HG03439 (cell line): Measurements from ENCODE around the gene XRCC6.
A peak's percentile ranks its signal among the peaks of the same experiment; 100 is the strongest.
"Not testable (repeated sequence)": the region's sequence is repeated elsewhere in the genome, so short reads cannot be mapped to it uniquely, and the experiment has no call there.

ENCODE experiments used
- ATAC-seq: cut with Tn5 transposase; IDR thresholded peaks from one replicate; pipeline ENCODE4 v1.9.1; 2021; ENCODE audit warnings: mild to moderate bottlenecking, moderate library complexity; ENCODE audit not compliant: unreplicated experiment

Gene XRCC6

DNA sequence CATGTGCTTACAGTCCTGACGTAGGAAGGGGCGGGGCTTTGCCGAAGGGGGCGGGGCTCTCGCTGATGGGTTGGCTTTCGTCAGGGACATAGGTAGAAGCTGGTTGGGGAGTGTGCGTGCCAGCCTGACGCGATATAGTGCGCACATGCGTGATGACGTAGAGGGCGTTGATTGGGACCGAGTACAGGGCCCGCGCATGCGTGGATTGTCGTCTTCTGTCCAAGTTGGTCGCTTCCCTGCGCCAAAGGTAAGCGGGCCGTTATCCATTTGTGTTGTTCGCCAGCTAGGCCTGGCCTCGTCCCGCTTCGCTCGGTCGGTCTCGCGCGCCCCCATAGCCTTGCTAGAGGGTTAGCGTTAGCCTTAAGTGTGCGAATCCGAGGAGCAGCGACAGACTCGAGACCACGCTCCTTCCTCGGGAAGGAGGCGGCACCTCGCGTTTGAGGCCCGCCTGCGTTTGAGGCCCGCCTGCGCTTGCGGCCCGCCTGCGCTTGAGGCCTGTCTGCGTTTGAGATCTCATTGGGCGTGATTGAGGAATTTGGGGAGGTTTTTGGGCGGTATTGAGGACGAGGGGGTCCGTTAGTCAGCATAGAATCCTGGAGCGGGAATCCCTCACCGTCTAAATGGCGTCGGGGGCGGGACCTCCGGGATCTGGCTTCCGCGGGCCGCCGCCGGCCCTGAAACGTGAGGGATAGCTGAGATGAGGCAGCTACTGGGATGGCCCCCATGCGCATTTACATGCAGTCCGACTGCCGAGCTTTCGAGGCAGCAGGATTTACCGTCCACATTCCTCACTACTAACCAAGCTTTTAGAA, at the start of gene XRCC6:
XRCC6 (plus strand) TSS at position 197 of the 812 bp plus-strand sequence. CDS start 710 bp downstream, outside the sequence.
- peak; percentile 80 for ATAC-seq

DNA sequence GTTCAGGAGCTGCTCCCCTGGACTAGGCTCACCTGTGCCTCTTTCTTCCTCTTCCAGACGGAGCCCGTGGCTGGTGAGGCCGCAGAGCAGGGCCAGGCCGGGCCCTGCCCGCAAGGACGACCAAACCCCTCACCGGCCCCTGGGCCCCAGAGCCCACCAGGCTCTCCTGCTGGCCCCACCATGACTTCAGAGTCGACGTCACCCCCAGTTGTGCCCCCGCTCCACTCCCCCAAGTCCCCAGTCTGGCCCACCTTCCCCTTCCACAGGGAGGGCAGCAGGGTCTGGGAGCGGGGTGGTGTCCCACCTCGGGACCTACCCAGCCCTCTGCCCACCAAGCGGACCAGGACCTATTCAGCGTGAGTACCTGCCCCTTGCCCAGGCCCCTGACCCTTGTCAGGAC, 49.3 kb upstream of the XRCC6 start:
- no peak for ATAC-seq

- not testable (repeated sequence) for ATAC-seq
Observed at GRCh38 chr22:41572305-41572704, 48.8 kb upstream of the XRCC6 start.

GRCh38 chr22:41573677-41574076, 47.4 kb upstream of the XRCC6 start:
- no peak for ATAC-seq

DNA sequence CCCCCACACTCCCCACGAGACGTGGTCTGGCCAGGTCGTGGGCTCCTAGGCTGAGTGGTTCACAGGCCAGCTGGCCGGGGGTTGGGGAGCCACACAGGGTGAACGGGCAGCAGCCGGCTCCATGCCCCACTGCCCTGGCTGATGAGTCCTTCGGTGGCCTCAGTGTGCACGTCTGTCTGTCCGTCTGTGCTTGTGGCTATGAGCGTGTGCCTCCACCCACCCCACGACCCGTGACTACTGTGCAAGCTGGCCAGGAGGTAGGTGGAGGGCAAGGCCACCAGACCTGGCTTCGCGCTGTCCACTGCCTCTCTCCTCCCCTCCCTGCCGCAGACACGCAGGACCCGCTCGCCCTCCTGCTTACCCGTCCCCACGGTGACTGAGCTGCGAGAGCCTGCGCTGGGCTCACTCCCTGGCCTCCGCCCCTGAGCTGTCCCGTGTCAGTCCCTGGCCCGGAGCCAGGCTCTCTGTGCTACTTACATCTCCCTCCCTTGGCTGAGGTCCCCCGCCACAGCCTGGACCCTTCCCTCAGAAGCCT, 46.2 kb upstream of the XRCC6 start:
- no peak for ATAC-seq

- ATAC-seq, result no peak
Observed at GRCh38 chr22:41575533-41575932, 45.6 kb upstream of the XRCC6 start.

DNA sequence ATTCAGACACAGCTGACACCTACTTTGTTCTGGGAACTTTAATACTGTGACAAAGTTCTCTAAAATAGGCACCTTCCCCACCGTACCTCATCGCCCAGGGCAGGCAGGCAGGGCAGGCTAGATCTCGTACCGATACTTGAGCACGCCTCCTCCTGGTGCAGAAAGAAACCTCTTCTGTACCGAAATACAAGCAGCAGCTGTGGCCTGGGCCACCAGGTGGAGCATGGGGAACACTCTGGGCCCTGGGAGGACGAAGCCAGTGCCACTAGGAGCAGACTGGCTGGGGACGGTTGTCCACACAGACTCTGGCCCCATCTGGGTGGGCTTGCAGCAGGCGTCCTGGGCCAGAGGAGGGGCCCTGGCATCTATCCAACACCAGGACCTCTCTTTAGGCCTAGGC, 44.2 kb upstream of the XRCC6 start:
- ATAC-seq, result no peak

GRCh38 chr22:41578114-41578513, 43.0 kb upstream of the XRCC6 start:
- ATAC-seq, result no peak

- ATAC-seq, result no peak
Observed at GRCh38 chr22:41578818-41579217, 42.3 kb upstream of the XRCC6 start.

DNA sequence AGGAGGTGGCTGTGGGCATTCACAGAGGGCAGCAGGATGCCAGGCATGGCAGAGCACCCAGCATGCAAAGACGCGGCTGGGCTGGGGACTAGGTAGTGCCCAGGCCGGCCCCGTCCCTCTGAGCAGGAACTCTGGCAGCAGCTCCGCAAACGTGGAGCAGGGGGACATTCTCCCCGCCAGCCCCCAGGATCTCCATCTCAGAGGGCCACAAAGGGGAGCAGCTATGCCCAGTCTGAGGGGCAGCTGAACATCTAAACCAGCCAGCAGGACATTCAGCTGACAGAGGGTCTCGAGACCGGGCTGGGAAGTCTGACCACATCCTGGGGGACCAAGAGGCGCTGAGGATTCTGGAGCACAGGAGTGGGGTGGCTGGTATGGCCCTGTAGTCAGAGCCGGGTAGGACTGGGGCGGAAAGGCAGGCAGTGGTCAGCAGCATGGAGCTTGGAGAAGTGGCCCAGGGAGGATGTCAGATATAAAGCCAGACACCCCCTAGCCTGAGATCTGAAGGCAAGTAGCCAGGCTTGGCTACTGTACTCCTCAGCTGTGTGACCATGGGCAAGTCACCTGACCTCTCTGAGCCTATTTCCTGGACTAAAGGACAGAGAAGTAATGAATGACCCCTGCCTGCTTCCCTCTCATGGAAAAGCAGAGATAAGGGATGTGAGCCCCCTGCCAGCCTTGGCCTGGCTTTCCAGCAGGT, 41.6 kb upstream of the XRCC6 start:
- no peak for ATAC-seq

DNA sequence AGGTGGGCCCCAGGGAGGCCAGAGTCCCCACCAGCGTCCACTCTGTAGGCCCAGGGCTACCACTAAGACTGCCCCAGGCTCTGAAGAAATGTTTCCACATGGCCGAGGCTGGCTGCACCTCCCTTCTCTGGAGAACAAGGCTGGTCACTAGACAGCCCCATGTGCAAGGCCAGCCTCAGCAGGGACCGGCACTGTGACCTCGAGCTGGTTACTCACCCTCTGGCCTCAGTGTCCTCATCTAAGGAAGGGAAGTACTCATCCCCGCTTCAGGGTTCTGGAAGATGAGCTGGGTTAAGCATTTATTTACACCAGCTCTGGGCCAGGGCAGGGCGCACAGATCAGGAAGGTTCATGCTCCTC, 41.1 kb upstream of the XRCC6 start:
- ATAC-seq, result no peak

- ATAC-seq, result no peak
Observed at GRCh38 chr22:41582694-41583093, 38.4 kb upstream of the XRCC6 start.

DNA sequence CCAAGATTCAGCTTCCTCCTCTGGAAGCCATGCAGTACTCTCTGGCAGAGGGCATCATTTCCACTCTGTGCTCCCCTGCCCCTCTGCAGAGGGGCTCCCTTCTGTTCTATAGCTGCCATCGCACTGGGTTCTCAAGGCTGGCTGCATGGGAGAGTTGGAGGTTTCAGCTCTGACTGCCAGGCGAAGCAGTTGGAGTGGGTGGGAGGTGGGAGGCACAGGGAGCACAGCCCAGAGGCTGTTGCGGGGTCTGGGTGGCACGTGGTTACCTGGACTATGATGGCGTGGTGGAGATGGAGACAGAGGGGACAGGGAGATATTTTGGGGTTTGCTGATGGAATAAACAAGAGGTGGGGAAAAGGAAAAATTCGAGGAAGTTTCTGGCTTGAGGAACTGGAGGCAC, 36.2 kb upstream of the XRCC6 start:
- ATAC-seq, result no peak

DNA sequence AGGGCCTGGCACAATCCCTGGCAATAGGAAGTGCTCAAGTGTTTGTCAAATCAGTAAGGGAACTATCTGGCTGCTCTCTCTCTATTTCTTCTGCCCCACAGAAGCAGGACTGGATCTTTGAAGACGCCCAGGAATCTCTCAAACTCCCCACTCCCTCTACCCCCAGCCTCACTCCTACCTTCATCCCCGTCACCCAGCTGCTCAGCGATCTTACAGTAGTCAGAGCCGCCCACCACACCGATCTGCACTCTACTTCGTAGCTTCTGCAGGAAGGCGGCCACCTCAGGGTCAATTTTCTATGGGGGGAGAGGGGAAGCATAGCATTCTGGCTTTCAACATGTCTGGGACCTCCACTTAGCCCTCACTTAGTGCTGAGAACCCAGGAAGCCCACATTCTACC, 35.2 kb upstream of the XRCC6 start:
- ATAC-seq, result no peak

DNA sequence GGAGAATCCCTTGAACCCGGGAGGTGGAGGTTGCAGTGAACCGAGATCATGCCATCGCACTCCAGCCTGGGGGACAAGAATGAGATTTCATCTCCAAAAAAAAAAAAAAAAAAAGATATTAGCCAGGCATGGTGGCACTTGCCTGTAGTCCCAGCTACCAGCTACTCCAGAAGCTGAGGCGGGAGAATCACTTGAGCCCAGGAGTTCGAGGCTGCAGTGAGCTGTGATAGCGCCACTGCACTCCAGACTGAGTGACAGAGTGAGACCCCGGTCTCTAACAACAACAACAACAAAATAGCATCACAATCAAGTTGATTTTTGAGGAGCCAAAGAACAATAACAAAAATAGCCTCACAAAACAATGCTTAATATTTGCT, 33.8 kb upstream of the XRCC6 start:
- no peak for ATAC-seq

- peak; percentile 90 for ATAC-seq
Observed at GRCh38 chr22:41589391-41590241, 31.5 kb upstream of the XRCC6 start, which contains the start of gene PMM1. Gene PMM1, minus strand, starts transcription at chr22:41589840. Its CDS starts 35 bp downstream, at chr22:41589805.

GRCh38 chr22:41593336-41593960, 27.6 kb upstream of the XRCC6 start:
- not testable (repeated sequence) for ATAC-seq

- ATAC-seq, result no peak
Observed at GRCh38 chr22:41595703-41596102, 25.4 kb upstream of the XRCC6 start.

DNA sequence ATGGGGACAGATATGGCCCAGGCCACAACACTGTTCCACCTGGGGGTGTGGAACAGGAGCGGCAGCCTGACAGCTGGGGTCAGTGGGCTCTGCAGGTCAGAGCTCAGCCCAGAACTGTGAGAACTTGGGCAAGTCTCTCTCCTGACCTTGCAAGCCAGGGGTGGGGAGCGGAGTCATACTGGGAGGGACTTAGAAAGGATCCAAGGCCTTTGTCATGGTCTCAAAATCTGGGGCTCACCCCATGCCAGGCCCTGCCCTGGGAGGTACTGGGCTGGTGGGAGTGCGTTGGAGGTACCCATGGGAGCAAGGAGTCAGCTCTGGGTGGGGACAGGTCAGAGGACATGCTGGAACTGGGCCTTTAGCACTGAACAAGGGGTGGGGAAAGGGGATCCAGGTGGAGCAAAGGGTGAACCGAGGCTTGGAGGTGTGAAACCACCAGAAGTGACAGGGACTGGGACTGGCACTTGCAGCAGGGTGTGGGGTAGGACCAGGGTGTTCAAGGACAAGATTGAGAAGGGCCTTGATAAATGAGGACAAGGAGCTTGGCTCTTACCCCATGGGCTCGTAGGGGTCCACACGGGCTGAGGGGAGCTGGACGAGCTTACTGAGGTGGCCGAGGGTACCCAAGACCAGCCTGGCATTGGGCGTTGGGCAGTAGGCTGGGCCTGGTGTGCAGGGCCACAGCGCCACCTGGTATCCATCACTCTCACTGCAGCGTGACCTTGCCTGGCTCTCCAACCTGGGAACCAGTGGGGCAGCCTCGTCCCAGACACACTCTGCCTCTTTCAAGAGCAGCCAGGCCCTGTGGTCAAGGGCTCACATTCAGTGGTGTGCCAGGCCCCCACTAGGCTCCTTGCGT, 24.1 kb upstream of the XRCC6 start:
- ATAC-seq, result no peak

DNA sequence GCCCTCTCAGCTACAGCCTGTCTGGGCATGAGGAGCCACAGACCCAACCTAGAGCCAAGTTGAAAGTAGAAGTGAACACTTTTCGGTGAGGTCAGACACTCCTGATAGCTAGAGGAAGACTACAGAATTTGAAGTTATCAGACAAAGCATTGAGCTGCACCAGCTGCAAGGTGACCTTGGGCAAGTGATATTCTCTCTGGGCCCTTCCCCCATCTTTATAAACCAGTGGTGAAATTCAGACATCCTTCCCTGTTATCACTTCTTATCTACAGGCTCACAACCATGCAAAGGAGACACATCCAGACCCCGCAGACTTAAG, 23.5 kb upstream of the XRCC6 start:
- no peak for ATAC-seq
